ENCODE results near the gene ADGRF3.

Gene ADGRF3

GRCh38 chr2:26352892-26353291 lies 6.3 kb upstream of the ADGRF3 start:
- H3K4me3 ChIP-seq (ENCODE audit: insufficient read depth, low read depth, low read length, poor library complexity, severe bottlenecking), result no peak overlapping the region
- no peak overlapping the region for H3K27ac ChIP-seq (ENCODE audit: insufficient read depth, low read length, poor library complexity, severe bottlenecking)
- H3K36me3 ChIP-seq (ENCODE audit: control insufficient read depth, insufficient read depth, low read length), result no peaks in the 10 kb centered on the region
- no peak for DNase-seq
- no peaks in the 10 kb centered on the region for H3K9me3 ChIP-seq (ENCODE audit: control insufficient read depth, low read length)
- H3K27me3 ChIP-seq (replicated peaks; ENCODE audit: control insufficient read depth, insufficient read depth, low read length, poor library complexity, severe bottlenecking), result no peaks in the 10 kb centered on the region
- no peaks in the 10 kb centered on the region for H3K4me1 ChIP-seq (ENCODE audit: control insufficient read depth, insufficient read depth, low read length, poor library complexity, severe bottlenecking)

- no peaks in the 10 kb centered on the region for H3K27me3 ChIP-seq (replicated peaks; ENCODE audit: control insufficient read depth, insufficient read depth, low read length, poor library complexity, severe bottlenecking)
- no peak for DNase-seq
- H3K27ac ChIP-seq (ENCODE audit: insufficient read depth, low read length, poor library complexity, severe bottlenecking), result no peak overlapping the region
- H3K36me3 ChIP-seq (ENCODE audit: control insufficient read depth, insufficient read depth, low read length), result no peaks in the 10 kb centered on the region
- no peaks in the 10 kb centered on the region for H3K9me3 ChIP-seq (ENCODE audit: control insufficient read depth, low read length)
- peaks cover 3% of the 10 kb centered on the region for H3K4me1 ChIP-seq (ENCODE audit: control insufficient read depth, insufficient read depth, low read length, poor library complexity, severe bottlenecking)
- H3K4me3 ChIP-seq (ENCODE audit: insufficient read depth, low read depth, low read length, poor library complexity, severe bottlenecking), result no peak overlapping the region
Observed at GRCh38 chr2:26351375-26352090, 4.9 kb upstream of the ADGRF3 start.

DNA sequence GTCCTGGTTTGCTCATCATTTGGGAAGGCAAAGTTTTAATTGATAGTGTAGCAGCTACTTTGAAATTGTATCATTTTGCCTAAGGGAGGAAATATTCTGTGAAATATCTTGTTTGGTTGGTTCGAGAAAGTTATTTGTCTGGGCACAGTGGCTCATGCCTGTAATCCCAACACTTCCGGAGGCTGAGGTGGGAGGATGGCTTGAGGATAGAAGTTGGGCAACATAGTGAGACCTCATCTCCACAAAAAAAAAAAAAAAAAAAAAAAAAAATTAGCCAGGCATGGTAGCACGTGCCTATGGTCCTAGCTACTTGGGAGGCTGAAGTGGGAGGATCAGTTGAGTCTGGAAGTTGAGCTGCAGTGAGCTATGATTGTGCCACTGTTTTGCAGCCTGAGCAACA lies 3.1 kb upstream of the ADGRF3 start:
- Histone ChIP-seq H3K27me3 (replicated peaks; ENCODE audit: control insufficient read depth, insufficient read depth, low read length, poor library complexity, severe bottlenecking) (no peaks in the 10 kb centered on the region), H3K4me3 (ENCODE audit: insufficient read depth, low read depth, low read length, poor library complexity, severe bottlenecking) (no peak overlapping the region), H3K27ac (ENCODE audit: insufficient read depth, low read length, poor library complexity, severe bottlenecking) (no peak overlapping the region), H3K36me3 (ENCODE audit: control insufficient read depth, insufficient read depth, low read length) (no peaks in the 10 kb centered on the region), H3K4me1 (ENCODE audit: control insufficient read depth, insufficient read depth, low read length, poor library complexity, severe bottlenecking) (peaks cover 8% of the 10 kb centered on the region), H3K9me3 (ENCODE audit: control insufficient read depth, low read length) (no peaks in the 10 kb centered on the region)
- no peak for DNase-seq

DNA sequence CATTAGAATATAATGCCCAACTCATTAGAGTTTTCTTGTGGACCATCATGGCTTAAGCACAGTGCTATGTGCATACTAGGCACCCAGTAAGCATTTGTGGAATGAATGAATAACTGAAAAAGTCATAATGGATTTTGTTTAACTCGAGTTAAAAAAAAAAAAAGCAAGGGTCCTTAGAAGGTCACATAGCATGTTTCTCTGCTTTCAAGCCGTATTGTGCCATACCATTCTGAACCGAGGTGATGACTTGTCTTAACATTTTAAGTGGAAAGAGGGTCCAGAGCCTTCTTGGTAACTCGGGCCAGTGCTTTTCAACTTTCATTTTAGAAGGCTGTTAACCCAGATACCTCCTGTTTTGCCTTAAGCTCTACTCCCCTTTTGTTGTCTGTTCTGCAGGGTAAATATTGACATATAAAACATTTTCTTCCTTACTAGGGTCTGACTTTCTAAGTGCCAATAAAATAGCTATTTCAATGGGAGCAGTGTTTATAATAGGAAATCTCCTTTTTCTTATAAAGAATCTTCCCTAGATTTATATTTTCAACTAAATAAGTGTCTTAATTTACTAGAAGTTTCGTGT lies 787 bp upstream of the ADGRF3 start:
- H3K4me1 ChIP-seq (ENCODE audit: control insufficient read depth, insufficient read depth, low read length, poor library complexity, severe bottlenecking), result peaks cover 14% of the 10 kb centered on the region
- H3K27me3 ChIP-seq (replicated peaks; ENCODE audit: control insufficient read depth, insufficient read depth, low read length, poor library complexity, severe bottlenecking), result no peaks in the 10 kb centered on the region
- no peaks in the 10 kb centered on the region for H3K36me3 ChIP-seq (ENCODE audit: control insufficient read depth, insufficient read depth, low read length)
- no peaks in the 10 kb centered on the region for H3K9me3 ChIP-seq (ENCODE audit: control insufficient read depth, low read length)
- no peak for DNase-seq
- H3K27ac ChIP-seq (ENCODE audit: insufficient read depth, low read length, poor library complexity, severe bottlenecking), result peak overlapping the region; percentile 91
- peak overlapping the region; percentile 82 for H3K4me3 ChIP-seq (ENCODE audit: insufficient read depth, low read depth, low read length, poor library complexity, severe bottlenecking)

DNA sequence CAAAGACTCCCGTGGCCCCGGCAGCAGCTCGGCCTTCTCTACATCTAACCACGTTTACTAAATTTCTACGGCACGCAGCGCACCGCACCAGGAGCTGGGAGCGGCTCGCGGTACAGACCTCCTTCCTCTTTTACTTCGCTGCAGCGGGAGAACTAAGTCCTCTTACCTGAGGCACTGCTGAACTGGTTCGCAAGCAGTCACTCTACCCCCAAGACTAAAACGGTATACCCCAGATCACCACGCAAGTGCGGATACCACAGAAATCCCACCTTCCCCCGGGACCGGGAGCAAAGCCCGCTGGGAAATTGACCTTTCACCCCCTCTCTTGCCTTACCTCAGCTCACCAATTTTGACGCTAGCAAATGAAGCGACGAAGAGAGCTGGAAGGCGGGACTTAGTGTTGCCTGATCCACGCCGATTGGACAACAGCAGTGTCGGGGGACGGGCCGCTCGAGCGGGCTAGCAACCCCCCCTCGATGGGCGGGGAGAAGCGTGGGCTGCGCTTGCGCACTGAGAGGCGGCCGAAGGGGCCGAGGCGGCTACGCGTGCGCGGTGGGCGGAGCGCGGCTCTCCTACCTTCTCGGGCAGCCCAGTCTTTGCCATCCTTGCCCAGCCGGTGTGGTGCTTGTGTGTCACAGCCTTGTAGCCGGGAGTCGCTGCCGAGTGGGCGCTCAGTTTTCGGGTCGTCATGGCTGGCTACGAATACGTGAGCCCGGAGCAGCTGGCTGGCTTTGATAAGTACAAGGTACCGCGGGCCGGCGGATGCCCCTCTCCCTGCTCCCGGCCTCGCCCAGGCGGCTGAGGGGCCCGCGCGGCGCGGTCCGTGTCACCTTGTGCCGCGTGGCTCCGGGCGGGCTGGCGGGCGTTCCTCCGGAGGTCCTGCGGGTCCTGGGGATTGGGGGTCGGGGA lies 790 bp downstream of the ADGRF3 start, which contains the start of gene SELENOI:
TSS of gene SELENOI (plus strand) at position 599 of the 909 bp plus-strand sequence. CDS start at position 689, 90 bp downstream.
- H3K9me3 ChIP-seq (ENCODE audit: control insufficient read depth, low read length), result no peaks in the 10 kb centered on the region
- DNase-seq, result peak; percentile 99
- no peaks in the 10 kb centered on the region for H3K36me3 ChIP-seq (ENCODE audit: control insufficient read depth, insufficient read depth, low read length)
- H3K4me1 ChIP-seq (ENCODE audit: control insufficient read depth, insufficient read depth, low read length, poor library complexity, severe bottlenecking), result peaks cover 14% of the 10 kb centered on the region
- H3K4me3 ChIP-seq (ENCODE audit: insufficient read depth, low read depth, low read length, poor library complexity, severe bottlenecking), result peak within 1 kb of the TSS; percentile 87
- peak within 1 kb of the TSS; percentile 94 for H3K27ac ChIP-seq (ENCODE audit: insufficient read depth, low read length, poor library complexity, severe bottlenecking)
- H3K27me3 ChIP-seq (replicated peaks; ENCODE audit: control insufficient read depth, insufficient read depth, low read length, poor library complexity, severe bottlenecking), result no peaks in the 10 kb centered on the region

DNA sequence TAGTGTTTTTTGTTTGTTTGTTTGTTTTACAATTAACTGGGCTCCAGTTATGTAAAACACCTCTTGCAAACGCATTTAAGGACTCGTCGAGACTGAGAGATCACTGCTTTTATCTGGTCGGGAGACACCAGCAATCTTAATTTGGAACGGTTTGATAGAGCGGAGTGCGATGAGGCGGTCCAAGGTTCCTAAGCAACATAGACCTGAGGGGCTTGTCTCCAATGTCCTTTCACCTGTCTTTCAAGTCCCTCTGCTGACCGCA lies 1.4 kb downstream of the ADGRF3 start:
- no peak for DNase-seq
- Histone ChIP-seq H3K4me1 (ENCODE audit: control insufficient read depth, insufficient read depth, low read length, poor library complexity, severe bottlenecking) (peaks cover 14% of the 10 kb centered on the region), H3K27ac (ENCODE audit: insufficient read depth, low read length, poor library complexity, severe bottlenecking) (peak overlapping the region; percentile 94), H3K4me3 (ENCODE audit: insufficient read depth, low read depth, low read length, poor library complexity, severe bottlenecking) (peak overlapping the region; percentile 87), H3K27me3 (replicated peaks; ENCODE audit: control insufficient read depth, insufficient read depth, low read length, poor library complexity, severe bottlenecking) (no peaks in the 10 kb centered on the region), H3K36me3 (ENCODE audit: control insufficient read depth, insufficient read depth, low read length) (no peaks in the 10 kb centered on the region), H3K9me3 (ENCODE audit: control insufficient read depth, low read length) (no peaks in the 10 kb centered on the region)

- Histone ChIP-seq H3K4me1 (ENCODE audit: control insufficient read depth, insufficient read depth, low read length, poor library complexity, severe bottlenecking) (peaks cover 14% of the 10 kb centered on the region), H3K27ac (ENCODE audit: insufficient read depth, low read length, poor library complexity, severe bottlenecking) (peak overlapping the region; percentile 94), H3K36me3 (ENCODE audit: control insufficient read depth, insufficient read depth, low read length) (no peaks in the 10 kb centered on the region), H3K4me3 (ENCODE audit: insufficient read depth, low read depth, low read length, poor library complexity, severe bottlenecking) (peak overlapping the region; percentile 87), H3K27me3 (replicated peaks; ENCODE audit: control insufficient read depth, insufficient read depth, low read length, poor library complexity, severe bottlenecking) (no peaks in the 10 kb centered on the region), H3K9me3 (ENCODE audit: control insufficient read depth, low read length) (no peaks in the 10 kb centered on the region)
- DNase-seq, result no peak
Observed at GRCh38 chr2:26344581-26345282, 1.9 kb downstream of the ADGRF3 start.

DNA sequence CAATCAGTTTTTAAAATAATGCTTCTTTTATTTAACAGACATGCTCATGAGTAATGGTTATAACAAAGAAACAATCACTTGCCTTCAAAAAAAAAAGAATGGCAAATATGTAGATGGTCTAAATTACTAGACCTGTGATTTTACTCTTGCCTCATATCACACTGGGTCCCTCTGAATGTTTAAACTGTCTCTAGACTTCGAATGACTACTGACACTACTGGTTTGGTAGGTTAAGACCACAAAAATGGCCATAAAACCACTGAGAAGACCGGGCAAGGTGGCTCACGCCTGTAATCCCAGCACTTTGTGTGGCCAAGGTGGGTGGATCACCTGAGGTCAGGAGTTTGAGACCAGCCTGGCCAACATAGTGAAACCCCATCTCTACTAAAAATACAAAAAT lies 5.8 kb downstream of the ADGRF3 start:
- no peak overlapping the region for H3K27ac ChIP-seq (ENCODE audit: insufficient read depth, low read length, poor library complexity, severe bottlenecking)

GRCh38 chr2:26337298-26337697 lies 9.3 kb downstream of the ADGRF3 start:
- no peak for DNase-seq
- Histone ChIP-seq H3K27me3 (replicated peaks; ENCODE audit: control insufficient read depth, insufficient read depth, low read length, poor library complexity, severe bottlenecking) (no peaks in the 10 kb centered on the region), H3K27ac (ENCODE audit: insufficient read depth, low read length, poor library complexity, severe bottlenecking) (no peak overlapping the region), H3K4me3 (ENCODE audit: insufficient read depth, low read depth, low read length, poor library complexity, severe bottlenecking) (no peak overlapping the region), H3K9me3 (ENCODE audit: control insufficient read depth, low read length) (no peaks in the 10 kb centered on the region), H3K36me3 (ENCODE audit: control insufficient read depth, insufficient read depth, low read length) (no peaks in the 10 kb centered on the region), H3K4me1 (ENCODE audit: control insufficient read depth, insufficient read depth, low read length, poor library complexity, severe bottlenecking) (no peaks in the 10 kb centered on the region)

More for the DNA sequence above, 5.8 kb downstream of the ADGRF3 start:
- no peak for DNase-seq
- Histone ChIP-seq H3K9me3 (ENCODE audit: control insufficient read depth, low read length) (no peaks in the 10 kb centered on the region), H3K27me3 (replicated peaks; ENCODE audit: control insufficient read depth, insufficient read depth, low read length, poor library complexity, severe bottlenecking) (no peaks in the 10 kb centered on the region), H3K4me1 (ENCODE audit: control insufficient read depth, insufficient read depth, low read length, poor library complexity, severe bottlenecking) (peaks cover 11% of the 10 kb centered on the region), H3K36me3 (ENCODE audit: control insufficient read depth, insufficient read depth, low read length) (no peaks in the 10 kb centered on the region), H3K4me3 (ENCODE audit: insufficient read depth, low read depth, low read length, poor library complexity, severe bottlenecking) (no peak overlapping the region)

Data from effector memory CD4-positive, alpha-beta T cell (primary cell).